H1 (cell line): ENCODE results near the gene AIFM2. TPM values are rescaled to one million over a fixed set of nuclear protein-coding genes. Genes with fewer than 3 reads are reported as not detected.

Experiments
- CTCF ChIA-PET: fragments of 300-600 bp; sonication (Branson Sonifier 250); formaldehyde crosslinking; loops from one replicate; lab custom pipeline; 2021; ENCODE audit not compliant: partially characterized antibody; lab: Charles Lee
- POLR2A ChIA-PET: fragments of 300-600 bp; sonication (Branson Sonifier 250); formaldehyde crosslinking; loops from one replicate; lab custom pipeline; 2021; ENCODE audit warnings: inconsistent platforms; ENCODE audit not compliant: partially characterized antibody; lab: Charles Lee
- DNase-seq, 2 experiments: peaks; one replicate each; pipeline versions ENCODE4 v3.0.0 to v3.0.0-alpha.2; 2010 to 2022; ENCODE audit warnings: low spot score in 2 of 2, low read depth in 1 of 2, mixed read lengths in 1 of 2
- FAIRE-seq: peaks from 2 replicates; lab custom pipeline; 2011; peaks lifted over from hg19 to GRCh38; lab: Jason Lieb, UNC
- H2AFZ ChIP-seq: 2 replicates; pipeline ENCODE4 v1.8.1; 2012; ENCODE audit warnings: low read length, inconsistent platforms
- H2AK5ac ChIP-seq: 2 replicates; pipeline ENCODE4 v1.6.1; 2013; ENCODE audit warnings: low read depth, low read length
- H2BK120ac ChIP-seq: replicated peaks from 2 replicates; pipeline ENCODE3; 2013; ENCODE audit warnings: low read depth, low read length, inconsistent platforms
- H2BK12ac ChIP-seq: 2 replicates; pipeline ENCODE4 v1.6.1; 2013; ENCODE audit warnings: low read depth, low read length
- H2BK15ac ChIP-seq: 2 replicates; pipeline ENCODE4 v1.6.1; 2013; ENCODE audit warnings: low read length
- H2BK20ac ChIP-seq: 2 replicates; pipeline ENCODE4 v1.6.1; 2013; ENCODE audit warnings: low read length
- H2BK5ac ChIP-seq: 2 replicates; pipeline ENCODE4 v1.6.1; 2013; ENCODE audit warnings: low read depth, low read length
- H3K14ac ChIP-seq: 2 replicates; pipeline ENCODE4 v1.6.1; 2013; ENCODE audit warnings: inconsistent platforms; ENCODE audit not compliant: insufficient read length
- H3K18ac ChIP-seq: 2 replicates; pipeline ENCODE4 v1.6.1; 2013; ENCODE audit warnings: low read length; ENCODE audit errors: extremely low read depth
- H3K23ac ChIP-seq: 2 replicates; pipeline ENCODE4 v1.6.1; 2013; ENCODE audit warnings: inconsistent platforms; ENCODE audit not compliant: insufficient read length
- H3K23me2 ChIP-seq: 2 replicates; pipeline ENCODE4 v1.6.1; 2013; ENCODE audit warnings: low read depth, low read length
- H3K27ac ChIP-seq: 2 replicates; pipeline ENCODE4 v1.6.1; 2011; ENCODE audit warnings: low read depth, low read length, inconsistent platforms
- H3K27me3 ChIP-seq, 4 experiments: replicated peaks in 1 of 4; 1 replicate in 1 of 4; 2 replicates in 3 of 4; pipeline versions ENCODE4 v1.6.1 to v1.8.1; 2011 to 2013; ENCODE audit warnings: low read length in 3 of 4, mild to moderate bottlenecking in 3 of 4, inconsistent platforms in 2 of 4, mixed read lengths in 2 of 4, moderate library complexity in 1 of 4; ENCODE audit not compliant: control insufficient read depth in 3 of 4, insufficient read depth in 3 of 4; ENCODE audit errors: extremely low read depth in 1 of 4
- H3K36me3 ChIP-seq, 4 experiments: 2 replicates each; pipeline versions ENCODE4 v1.6.1 to v1.8.1; 2011 to 2013; ENCODE audit warnings: mild to moderate bottlenecking in 4 of 4, low read length in 3 of 4, moderate library complexity in 2 of 4, control low read depth in 1 of 4, inconsistent platforms in 1 of 4; ENCODE audit not compliant: insufficient read depth in 4 of 4, control insufficient read depth in 2 of 4
- H3K4ac ChIP-seq: replicated peaks from 2 replicates; pipeline ENCODE3; 2013; ENCODE audit warnings: low read length, low read depth, mixed read lengths, inconsistent platforms; ENCODE audit not compliant: insufficient read length
- H3K4me1 ChIP-seq, 4 experiments: replicated peaks in 1 of 4; 1 replicate in 1 of 4; 2 replicates in 3 of 4; pipeline versions ENCODE4 v1.6.1 to v1.8.1; 2011 to 2013; ENCODE audit warnings: low read length in 3 of 4, inconsistent platforms in 2 of 4, mixed read lengths in 1 of 4; ENCODE audit not compliant: insufficient read depth in 4 of 4, control insufficient read depth in 3 of 4
- H3K4me2 ChIP-seq, 2 experiments: 2 replicates each; pipeline versions ENCODE4 v1.6.1 to v1.8.1; 2011 to 2013; ENCODE audit warnings: low read depth in 2 of 2, low read length in 2 of 2, control low read depth in 1 of 2, inconsistent platforms in 1 of 2, mild to moderate bottlenecking in 1 of 2; ENCODE audit not compliant: insufficient read depth in 1 of 2
- H3K4me3 ChIP-seq, 4 experiments: fragments of 200-600, 300-600 bp in 1 of 4; sonication (generic), shearing (Covaris generic), sonication (Bioruptor Twin) in 1 of 4; 2 replicates each; pipeline versions ENCODE4 v1.5.1 to v1.8.1; 2011 to 2016; ENCODE audit warnings: low read length in 4 of 4, low read depth in 3 of 4, control low read depth in 2 of 4, inconsistent platforms in 2 of 4, mild to moderate bottlenecking in 2 of 4, mixed read lengths in 1 of 4, moderate library complexity in 1 of 4; ENCODE audit not compliant: insufficient read depth in 2 of 4; ENCODE audit errors: extremely low read depth in 1 of 4
- H3K56ac ChIP-seq: replicated peaks from 2 replicates; pipeline ENCODE3; 2013; ENCODE audit warnings: low read depth, mild to moderate bottlenecking, mixed read lengths, low read length, inconsistent platforms; ENCODE audit not compliant: insufficient read length
- H3K79me1 ChIP-seq: 2 replicates; pipeline ENCODE4 v1.6.1; 2013; ENCODE audit warnings: low read depth, low read length, control low read depth
- H3K79me2 ChIP-seq, 2 experiments: 2 replicates each; pipeline versions ENCODE4 v1.6.1 to v1.8.1; 2012 to 2013; ENCODE audit warnings: low read length in 2 of 2, mild to moderate bottlenecking in 2 of 2, inconsistent platforms in 1 of 2; ENCODE audit not compliant: insufficient read depth in 2 of 2, control insufficient read depth in 1 of 2
- H3K9ac ChIP-seq, 4 experiments: replicated peaks in 1 of 4; 1 replicate in 1 of 4; 2 replicates in 3 of 4; pipeline versions ENCODE4 v1.6.1 to v1.8.1; 2011 to 2013; ENCODE audit warnings: low read depth in 3 of 4, low read length in 3 of 4, control low read depth in 2 of 4, mild to moderate bottlenecking in 2 of 4, moderate library complexity in 2 of 4, inconsistent platforms in 1 of 4; ENCODE audit errors: extremely low read depth in 1 of 4
- H3K9me3 ChIP-seq, 2 experiments: 2 replicates each; pipeline versions ENCODE4 v1.6.1 to v1.8.1; 2012 to 2013; ENCODE audit warnings: mild to moderate bottlenecking in 2 of 2, moderate library complexity in 2 of 2, control low read depth in 1 of 2, inconsistent platforms in 1 of 2, low read depth in 1 of 2, low read length in 1 of 2, mixed read lengths in 1 of 2; ENCODE audit not compliant: insufficient read depth in 2 of 2
- H4K20me1 ChIP-seq, 2 experiments: replicated peaks in 1 of 2; 2 replicates each; pipeline versions ENCODE3 to v1.8.1; 2011 to 2013; ENCODE audit warnings: inconsistent platforms in 2 of 2, low read length in 2 of 2, mild to moderate bottlenecking in 1 of 2; ENCODE audit not compliant: insufficient read depth in 2 of 2, control insufficient read depth in 1 of 2
- H4K5ac ChIP-seq: 2 replicates; pipeline ENCODE4 v1.6.1; 2013; ENCODE audit warnings: low read length, low read depth, mixed read lengths, inconsistent platforms; ENCODE audit not compliant: insufficient read length
- H4K8ac ChIP-seq: 2 replicates; pipeline ENCODE4 v1.8.0; 2013; ENCODE audit warnings: mild to moderate bottlenecking, moderate library complexity, low read length, inconsistent platforms; ENCODE audit not compliant: insufficient read depth; ENCODE audit errors: extremely low read depth
- H4K91ac ChIP-seq: replicated peaks from 2 replicates; pipeline ENCODE3; 2013; ENCODE audit warnings: low read length, mixed read lengths, inconsistent platforms; ENCODE audit not compliant: insufficient read length
- BACH1 ChIP-seq: IDR thresholded peaks from 2 replicates; pipeline ENCODE4 v1.6.1; 2012; ENCODE audit warnings: low read length, improper control_type of control experiment
- KDM1A ChIP-seq: fragments of 200-600, 300-600 bp; sonication (generic); IDR thresholded peaks from 2 replicates; pipeline ENCODE4 v1.7.1; 2016; ENCODE audit warnings: mild to moderate bottlenecking, low read length, borderline replicate concordance
- KDM5A ChIP-seq: fragments of 200-600 bp; IDR thresholded peaks from 2 replicates; pipeline ENCODE4 v1.7.1; 2012; ENCODE audit warnings: mild to moderate bottlenecking, low read length, inconsistent platforms, mixed read lengths
- POLR2A ChIP-seq, 2 experiments: IDR thresholded peaks; 1 replicate in 1 of 2; 2 replicates in 1 of 2; pipeline ENCODE4 v1.6.1; 2011; ENCODE audit warnings: low read depth in 2 of 2, low read length in 2 of 2, mild to moderate bottlenecking in 2 of 2; ENCODE audit errors: control extremely low read depth in 1 of 2
- RFX5 ChIP-seq: IDR thresholded peaks from 2 replicates; pipeline ENCODE4 v1.6.1; 2011; ENCODE audit warnings: low read depth, low read length, improper control_type of control experiment, borderline replicate concordance
- SIRT6 ChIP-seq: IDR thresholded peaks from one replicate; pipeline ENCODE4 v1.7.1; 2012; ENCODE audit warnings: low read length, inconsistent platforms
- SUZ12 ChIP-seq: fragments of 200-600 bp; sonication (generic); IDR thresholded peaks from 2 replicates; pipeline ENCODE4 v1.6.1; 2012; ENCODE audit warnings: mild to moderate bottlenecking, inconsistent platforms, low read length, moderate library complexity, mixed read lengths
- TCF12 ChIP-seq: IDR thresholded peaks from 2 replicates; pipeline ENCODE4 v1.6.1; 2011; ENCODE audit warnings: low read depth, mild to moderate bottlenecking, low read length
- WGBS, 2 experiments: shearing (Covaris generic) in 1 of 2; methylation state at CpG; one replicate each; pipeline versions ENCODE4 v1.1.6 to v1.1.7; 2013 to 2015; ENCODE audit warnings: low lambda C conversion rate in 2 of 2, mixed read lengths in 2 of 2, inconsistent platforms in 1 of 2, low coverage in 1 of 2, missing lambda C conversion rate in 1 of 2; ENCODE audit not compliant: insufficient replicate concordance in 2 of 2, insufficient coverage in 1 of 2, insufficient read length in 1 of 2; ENCODE audit errors: extremely low coverage in 1 of 2, missing lambda C conversion rate in 1 of 2; 5-methylcytosine and 5-hydroxymethylcytosine counted together
- polyA plus RNA-seq, 7 experiments: library from polyadenylated mRNA; depleted of rRNA in 3 of 7; stranded (reverse) in 5 of 7; unstranded in 2 of 7; fragments of >200 nt in 5 of 7; fragments of 200-250 nt in 2 of 7; gene quantifications; 1 replicate in 5 of 7; 2 replicates in 1 of 7; 4 replicates in 1 of 7; pipeline versions ENCODE4 v1.2.1 to v1.2.3, GENCODE V29; 2011 to 2013; ENCODE audit warnings: missing spikeins in 2 of 7, mixed read lengths in 2 of 7
- total RNA-seq: library from RNA; stranded (reverse); fragmentation: NEBNext Ultra II Directional; extraction: Animal tissue kit (Norgen Biotek cat#: 25700); gene quantifications from 2 replicates; pipeline ENCODE4 v1.2.1, GENCODE V29; 2021
- TF ChIP-seq, protein P1 (sequence below): IDR thresholded peaks from 2 replicates; pipeline ENCODE4 v1.6.1; 2011; ENCODE audit warnings: low read depth, mild to moderate bottlenecking, low read length; ENCODE audit not compliant: insufficient read depth
- TF ChIP-seq, protein P2 (sequence below): IDR thresholded peaks from 2 replicates; pipeline ENCODE4 v1.6.1; 2011; ENCODE audit warnings: low read length, improper control_type of control experiment

AIFM2 gene
- total and polyA plus RNA-seq, 2 of the 8 experiments (the other 6 are each of a cell fraction or from before 2014, with no cell fraction given): 4.0 TPM

DNA sequence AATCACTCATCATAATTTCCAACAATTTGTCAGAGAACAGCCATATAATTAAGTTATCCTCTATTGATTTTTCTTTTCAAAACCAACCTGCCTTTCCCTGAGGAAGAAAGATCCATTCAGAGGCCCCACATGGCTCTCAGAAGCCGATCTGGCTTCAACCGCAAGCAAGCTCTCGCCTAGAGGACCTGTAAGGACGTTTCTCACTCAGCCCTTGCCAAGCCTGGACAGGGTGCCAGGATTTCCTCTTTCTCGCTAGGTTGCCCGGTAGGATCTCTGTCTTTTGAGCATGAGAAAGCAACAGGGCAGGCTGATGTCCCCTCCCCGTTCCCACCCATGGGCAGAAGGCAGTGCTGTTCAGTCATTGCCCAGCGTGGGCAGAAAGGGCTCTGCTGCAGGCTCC lies 13.0 kb downstream of the AIFM2 start:
- Histone ChIP-seq H3K4me2 (no peak overlapping the region), H3K56ac (no peak overlapping the region), H2AFZ (no peak overlapping the region), H3K14ac (no peak overlapping the region), H3K4me1 (no peaks in the 10 kb centered on the region; a peak in 1 of 7 replicates), H2BK15ac (no peak overlapping the region), H4K20me1 (no peaks in the 10 kb centered on the region), H3K79me1 (no peaks in the 10 kb centered on the region), H3K9ac (no peak overlapping the region)
- no peak for FAIRE-seq
- TF ChIP-seq SIRT6: no peak
- no peak for TF ChIP-seq BACH1
- TF ChIP-seq, protein P1, sequence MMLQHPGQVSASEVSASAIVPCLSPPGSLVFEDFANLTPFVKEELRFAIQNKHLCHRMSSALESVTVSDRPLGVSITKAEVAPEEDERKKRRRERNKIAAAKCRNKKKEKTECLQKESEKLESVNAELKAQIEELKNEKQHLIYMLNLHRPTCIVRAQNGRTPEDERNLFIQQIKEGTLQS: no peak
- no peak for TF ChIP-seq KDM5A
- no peak for TF ChIP-seq POLR2A (IDR thresholded peaks at IDR 0.05; ENCODE audit: control extremely low read depth in 1 of 2, low read depth in 2 of 2, low read length in 2 of 2)
- TF ChIP-seq, protein P2, sequence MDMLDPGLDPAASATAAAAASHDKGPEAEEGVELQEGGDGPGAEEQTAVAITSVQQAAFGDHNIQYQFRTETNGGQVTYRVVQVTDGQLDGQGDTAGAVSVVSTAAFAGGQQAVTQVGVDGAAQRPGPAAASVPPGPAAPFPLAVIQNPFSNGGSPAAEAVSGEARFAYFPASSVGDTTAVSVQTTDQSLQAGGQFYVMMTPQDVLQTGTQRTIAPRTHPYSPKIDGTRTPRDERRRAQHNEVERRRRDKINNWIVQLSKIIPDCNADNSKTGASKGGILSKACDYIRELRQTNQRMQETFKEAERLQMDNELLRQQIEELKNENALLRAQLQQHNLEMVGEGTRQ: no peak
- no peak for TF ChIP-seq TCF12
- TF ChIP-seq SUZ12: no peak
- no peak for TF ChIP-seq KDM1A
- no peak for TF ChIP-seq RFX5
- TF ChIP-seq, all 59 proteins: peak for 0
- no peak overlapping the region for H2BK5ac ChIP-seq
- H2BK120ac ChIP-seq: no peak overlapping the region
- H3K23me2 ChIP-seq: no peaks in the 10 kb centered on the region
- no peak overlapping the region for H3K23ac ChIP-seq
- ChIA-PET CTCF (interaction anchor here (1.2 to 11.0 kb wide), 5 partner anchors 9 to 329 kb away, joined by 3 to 155 read pairs (median 51); partner anchors contain the start of gene TYSND1), POLR2A (interaction anchor here (1.3 kb wide), 1 partner anchor 10 kb away, joined by 3 read pairs; no protein-coding TSS in a partner anchor)
- H4K5ac ChIP-seq: no peak overlapping the region
- no peak overlapping the region for H4K8ac ChIP-seq
- H2BK12ac ChIP-seq: no peak overlapping the region
- no peak overlapping the region for H3K18ac ChIP-seq
- H3K79me2 ChIP-seq: no peaks in the 10 kb centered on the region
- H4K91ac ChIP-seq: no peak overlapping the region
- H3K9me3 ChIP-seq: no peaks in the 10 kb centered on the region
- no peaks in the 10 kb centered on the region; a peak in 1 of 8 replicates for H3K36me3 ChIP-seq
- no peak overlapping the region for H3K4ac ChIP-seq
- DNase-seq: no peak
- H3K27ac ChIP-seq: no peak overlapping the region
- no peak overlapping the region for H3K4me3 ChIP-seq
- WGBS, 2 experiments: 81% methylated on average over 8 of the region's 8 CpGs; no CpG with 5 or more reads in 1 of the 2 experiments
- no peak overlapping the region for H2BK20ac ChIP-seq
- H3K27me3 ChIP-seq: no peaks in the 10 kb centered on the region
- no peak overlapping the region for H2AK5ac ChIP-seq
